ENCODE results near the gene TACC2. TPM values are rescaled to one million over a fixed set of nuclear protein-coding genes. Genes with fewer than 3 reads are reported as not detected.

Gene TACC2
- total and polyA plus RNA-seq, 5 donors from 2014 or later, result not detected

DNA sequence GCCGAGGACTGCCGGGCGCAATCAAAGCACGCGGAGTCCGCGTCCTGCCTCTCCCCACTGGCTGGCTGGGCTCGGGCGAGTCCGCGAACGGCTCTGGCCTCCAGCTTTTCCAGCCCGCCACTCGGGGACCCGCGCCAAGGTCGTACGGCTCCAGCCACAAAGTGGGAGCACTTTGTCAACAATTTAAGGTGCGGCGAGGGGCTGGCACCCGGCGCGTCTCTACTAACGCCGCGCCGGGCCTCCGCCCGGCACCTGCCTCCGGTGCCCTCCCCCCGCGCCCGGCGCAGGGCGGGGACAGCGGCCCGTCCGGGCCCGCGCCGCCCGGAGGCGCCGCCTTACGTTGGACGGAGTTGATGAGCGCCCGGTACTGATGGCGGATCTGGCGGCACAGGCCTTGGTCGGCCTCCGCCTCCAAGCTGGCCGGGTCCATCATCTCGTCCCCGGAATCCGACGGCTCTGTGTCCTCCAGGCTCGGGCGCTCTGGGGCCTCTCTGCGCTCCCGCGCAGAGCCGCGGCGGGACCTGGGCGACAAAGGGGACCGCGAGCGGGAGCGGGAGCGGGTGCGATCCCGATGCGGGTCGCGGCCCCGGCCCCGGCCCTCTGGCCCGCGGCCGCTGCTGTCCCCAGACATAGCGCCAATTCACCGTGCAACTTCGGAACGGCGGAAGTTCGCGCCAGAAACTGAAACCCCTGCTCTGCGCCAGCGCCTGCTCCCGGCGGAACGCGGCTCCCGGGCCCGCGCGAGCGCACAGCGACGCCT lies 14.2 kb upstream of the TACC2 start, which contains the start of gene NSMCE4A:
TSS of gene NSMCE4A (minus strand) at position 683 of the 760 bp plus-strand sequence. CDS start at position 631, 52 bp downstream.
- Histone ChIP-seq H3K36me3 (ENCODE audit: control insufficient read depth, insufficient read depth, low read length) (peaks cover 11% of the 10 kb centered on the region), H3K4me3 (ENCODE audit: low read depth, low read length) (peak within 1 kb of the TSS; percentile 85), H3K27me3 (ENCODE audit: control insufficient read depth, insufficient read depth, low read length) (no peaks in the 10 kb centered on the region), H3K9me3 (ENCODE audit: control insufficient read depth in 2 of 2, low read length in 2 of 2) (no peaks in the 10 kb centered on the region), H3K27ac (ENCODE audit: insufficient read depth, low read length, poor library complexity, severe bottlenecking) (peak within 1 kb of the TSS; percentile 63), H3K4me1 (ENCODE audit: control insufficient read depth, insufficient read depth, low read length, poor library complexity, severe bottlenecking) (peaks cover 19% of the 10 kb centered on the region)
- Mint-ChIP-seq H3K9me3 (no peaks in the 10 kb centered on the region), H3K4me1 (peaks cover 17 to 37% (median 23%) of the 10 kb centered on the region in 4 donors), H3K36me3 (peaks cover 9% of the 10 kb centered on the region), H3K27me3 (no peaks in the 10 kb centered on the region), H3K4me3 (peak within 1 kb of the TSS; percentile 83 to 94 (median 84)), H3K27ac (peak within 1 kb of the TSS in 1 of 3 donors; percentile 7)
- ATAC-seq (ENCODE audit: low read depth in 2 of 2) (peak; percentile 84), DNase-seq (peak; percentile 30 to 85 (median 68))

- peaks cover 9% of the 10 kb centered on the region for H3K36me3 Mint-ChIP-seq
- ATAC-seq (ENCODE audit: low read depth in 2 of 2) (no peak), DNase-seq (no peak)
- no peaks in the 10 kb centered on the region for H3K27me3 ChIP-seq (ENCODE audit: control insufficient read depth, insufficient read depth, low read length)
- H3K4me1 Mint-ChIP-seq, result peaks cover 17 to 37% (median 23%) of the 10 kb centered on the region in 4 donors
- H3K27me3 Mint-ChIP-seq, result no peaks in the 10 kb centered on the region
- H3K9me3 Mint-ChIP-seq, result peaks cover 0 to 2% (median 0%) of the 10 kb centered on the region in 7 donors
- peaks cover 7% of the 10 kb centered on the region for H3K36me3 ChIP-seq (ENCODE audit: control insufficient read depth, insufficient read depth, low read length)
- H3K4me3 Mint-ChIP-seq, result peak overlapping the region; percentile 74 to 90 (median 84)
- peak overlapping the region in 1 of 3 donors; percentile 7 for H3K27ac Mint-ChIP-seq
- peaks cover 19% of the 10 kb centered on the region for H3K4me1 ChIP-seq (ENCODE audit: control insufficient read depth, insufficient read depth, low read length, poor library complexity, severe bottlenecking)
- no peaks in the 10 kb centered on the region for H3K9me3 ChIP-seq (ENCODE audit: control insufficient read depth in 2 of 2, low read length in 2 of 2)
- H3K27ac ChIP-seq (ENCODE audit: insufficient read depth, low read length, poor library complexity, severe bottlenecking), result peak overlapping the region; percentile 63
- H3K4me3 ChIP-seq (ENCODE audit: low read depth, low read length), result peak overlapping the region; percentile 85
Measured at GRCh38 chr10:121975295-121976086, 13.5 kb upstream of the TACC2 start.

GRCh38 chr10:121976607-121977006 lies 12.4 kb upstream of the TACC2 start:
- Mint-ChIP-seq H3K36me3 (peaks cover 6% of the 10 kb centered on the region), H3K9me3 (peaks cover 0 to 2% (median 0%) of the 10 kb centered on the region in 7 donors), H3K4me1 (peaks cover 14 to 35% (median 19%) of the 10 kb centered on the region in 4 donors), H3K27ac (no peak overlapping the region), H3K4me3 (peak overlapping the region; percentile 73 to 85 (median 78)), H3K27me3 (peaks cover 2% of the 10 kb centered on the region)
- DNase-seq (no peak), ATAC-seq (ENCODE audit: low read depth in 2 of 2) (no peak)
- Histone ChIP-seq H3K36me3 (ENCODE audit: control insufficient read depth, insufficient read depth, low read length) (peaks cover 1% of the 10 kb centered on the region), H3K9me3 (ENCODE audit: control insufficient read depth in 2 of 2, low read length in 2 of 2) (no peaks in the 10 kb centered on the region), H3K4me3 (ENCODE audit: low read depth, low read length) (no peak overlapping the region), H3K27me3 (ENCODE audit: control insufficient read depth, insufficient read depth, low read length) (no peaks in the 10 kb centered on the region), H3K27ac (ENCODE audit: insufficient read depth, low read length, poor library complexity, severe bottlenecking) (no peak overlapping the region), H3K4me1 (ENCODE audit: control insufficient read depth, insufficient read depth, low read length, poor library complexity, severe bottlenecking) (peaks cover 19% of the 10 kb centered on the region)

DNA sequence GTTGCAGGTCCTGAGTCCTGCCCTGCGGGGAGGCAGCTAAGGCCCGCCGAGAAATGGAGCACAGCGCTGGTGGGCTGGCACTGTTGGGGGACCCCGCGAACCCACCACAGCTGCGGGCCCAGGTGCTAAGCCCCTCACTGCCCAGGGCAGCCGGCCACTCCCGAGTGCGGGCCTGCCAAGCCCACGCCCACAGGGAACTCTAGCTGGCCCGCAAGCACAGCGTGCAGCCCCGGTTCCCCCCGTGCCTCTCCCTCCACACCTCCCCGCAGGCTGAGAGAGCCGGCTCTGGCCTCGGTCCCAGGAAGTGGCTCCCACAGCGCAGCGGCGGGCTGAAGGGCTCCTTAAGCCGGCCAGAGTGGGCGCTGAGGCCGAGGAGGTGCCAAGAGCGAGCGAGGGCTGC lies 10.5 kb upstream of the TACC2 start:
- Mint-ChIP-seq H3K27ac (no peak overlapping the region), H3K4me3 (no peak overlapping the region), H3K27me3 (peaks cover 7% of the 10 kb centered on the region), H3K9me3 (peaks cover 0 to 5% (median under 1%) of the 10 kb centered on the region in 7 donors), H3K4me1 (peaks cover 1 to 20% (median 7%) of the 10 kb centered on the region in 4 donors), H3K36me3 (peaks cover under 1% of the 10 kb centered on the region)
- no peaks in the 10 kb centered on the region for H3K36me3 ChIP-seq (ENCODE audit: control insufficient read depth, insufficient read depth, low read length)
- H3K27me3 ChIP-seq (ENCODE audit: control insufficient read depth, insufficient read depth, low read length), result no peaks in the 10 kb centered on the region
- DNase-seq (no peak), ATAC-seq (ENCODE audit: low read depth in 2 of 2) (no peak)
- no peaks in the 10 kb centered on the region for H3K9me3 ChIP-seq (ENCODE audit: control insufficient read depth in 2 of 2, low read length in 2 of 2)
- H3K27ac ChIP-seq (ENCODE audit: insufficient read depth, low read length, poor library complexity, severe bottlenecking), result no peak overlapping the region
- H3K4me1 ChIP-seq (ENCODE audit: control insufficient read depth, insufficient read depth, low read length, poor library complexity, severe bottlenecking), result peaks cover 14% of the 10 kb centered on the region
- no peak overlapping the region for H3K4me3 ChIP-seq (ENCODE audit: low read depth, low read length)

GRCh38 chr10:121981346-121981745 lies 7.6 kb upstream of the TACC2 start:
- peaks cover 0 to 25% (median 9%) of the 10 kb centered on the region in 7 donors for H3K9me3 Mint-ChIP-seq
- H3K4me3 Mint-ChIP-seq, result no peak overlapping the region
- no peaks in the 10 kb centered on the region for H3K4me1 ChIP-seq (ENCODE audit: control insufficient read depth, insufficient read depth, low read length, poor library complexity, severe bottlenecking)
- no peaks in the 10 kb centered on the region for H3K36me3 ChIP-seq (ENCODE audit: control insufficient read depth, insufficient read depth, low read length)
- peaks cover 0 to 4% (median 0%) of the 10 kb centered on the region in 4 donors for H3K4me1 Mint-ChIP-seq
- H3K9me3 ChIP-seq (ENCODE audit: control insufficient read depth in 2 of 2, low read length in 2 of 2), result peaks cover 12 to 14% of the 10 kb centered on the region in 2 experiments
- no peak overlapping the region for H3K27ac ChIP-seq (ENCODE audit: insufficient read depth, low read length, poor library complexity, severe bottlenecking)
- H3K4me3 ChIP-seq (ENCODE audit: low read depth, low read length), result no peak overlapping the region
- no peak overlapping the region for H3K27ac Mint-ChIP-seq
- H3K36me3 Mint-ChIP-seq, result no peaks in the 10 kb centered on the region
- H3K27me3 Mint-ChIP-seq, result peaks cover 7% of the 10 kb centered on the region
- no peak for DNase-seq
- ATAC-seq (ENCODE audit: low read depth in 2 of 2), result no peak
- H3K27me3 ChIP-seq (ENCODE audit: control insufficient read depth, insufficient read depth, low read length), result peaks cover 8% of the 10 kb centered on the region

DNA sequence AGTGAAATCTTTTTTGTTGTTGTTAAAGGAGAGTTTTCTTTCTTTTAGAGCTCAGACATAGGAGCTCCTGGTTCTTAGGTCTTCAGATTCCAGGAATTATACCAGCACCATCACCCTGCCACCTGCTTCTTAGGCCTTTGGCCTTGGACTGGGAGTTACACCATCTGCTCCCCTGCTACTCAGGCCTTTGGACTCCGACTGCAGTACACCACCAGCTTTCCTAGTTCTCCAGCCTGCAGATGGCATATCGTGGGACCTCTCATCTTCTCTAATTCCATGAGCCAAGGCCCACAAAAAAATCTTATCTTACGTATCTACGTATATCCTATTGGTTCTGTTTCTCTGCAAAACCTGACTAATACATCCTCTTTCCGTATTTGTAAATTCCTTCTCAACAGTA lies 5.1 kb upstream of the TACC2 start:
- no peaks in the 10 kb centered on the region for H3K4me1 Mint-ChIP-seq
- Histone ChIP-seq H3K27ac (ENCODE audit: insufficient read depth, low read length, poor library complexity, severe bottlenecking) (no peak overlapping the region), H3K4me3 (ENCODE audit: low read depth, low read length) (no peak overlapping the region), H3K9me3 (ENCODE audit: control insufficient read depth in 2 of 2, low read length in 2 of 2) (peaks cover 12 to 14% of the 10 kb centered on the region in 2 experiments), H3K36me3 (ENCODE audit: control insufficient read depth, insufficient read depth, low read length) (no peaks in the 10 kb centered on the region), H3K4me1 (ENCODE audit: control insufficient read depth, insufficient read depth, low read length, poor library complexity, severe bottlenecking) (no peaks in the 10 kb centered on the region), H3K27me3 (ENCODE audit: control insufficient read depth, insufficient read depth, low read length) (peaks cover 8% of the 10 kb centered on the region)
- DNase-seq (no peak), ATAC-seq (ENCODE audit: low read depth in 2 of 2) (no peak)
- H3K36me3 Mint-ChIP-seq, result no peaks in the 10 kb centered on the region
- H3K27me3 Mint-ChIP-seq, result peaks cover 15% of the 10 kb centered on the region
- H3K9me3 Mint-ChIP-seq, result peaks cover 0 to 28% (median 9%) of the 10 kb centered on the region in 7 donors
- no peak overlapping the region for H3K27ac Mint-ChIP-seq
- H3K4me3 Mint-ChIP-seq, result no peak overlapping the region

DNA sequence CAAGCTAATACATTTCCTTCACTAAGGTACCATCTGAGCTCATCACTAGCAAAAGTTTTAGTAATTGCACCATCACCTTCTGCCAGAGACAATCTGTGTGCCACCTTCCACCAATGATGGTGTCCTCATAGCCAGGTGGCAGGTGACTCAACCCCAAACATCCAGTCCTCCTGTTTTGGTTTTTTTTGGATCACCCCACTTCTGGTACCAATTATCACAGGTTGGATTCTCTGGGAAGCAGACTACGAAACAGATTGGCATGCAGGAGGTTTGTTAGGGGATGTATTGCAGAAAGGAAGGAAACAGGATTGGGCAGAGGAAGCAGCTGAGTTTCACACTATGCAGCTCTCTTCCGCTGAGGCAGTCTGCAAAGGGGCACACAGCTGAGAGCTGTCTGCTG lies 4.5 kb upstream of the TACC2 start:
- Mint-ChIP-seq H3K9me3 (peaks cover 0 to 28% (median 9%) of the 10 kb centered on the region in 7 donors), H3K27me3 (peaks cover 15% of the 10 kb centered on the region), H3K36me3 (no peaks in the 10 kb centered on the region), H3K4me3 (no peak overlapping the region), H3K4me1 (no peaks in the 10 kb centered on the region), H3K27ac (no peak overlapping the region)
- Histone ChIP-seq H3K4me1 (ENCODE audit: control insufficient read depth, insufficient read depth, low read length, poor library complexity, severe bottlenecking) (no peaks in the 10 kb centered on the region), H3K36me3 (ENCODE audit: control insufficient read depth, insufficient read depth, low read length) (no peaks in the 10 kb centered on the region), H3K27me3 (ENCODE audit: control insufficient read depth, insufficient read depth, low read length) (peaks cover 8% of the 10 kb centered on the region), H3K9me3 (ENCODE audit: control insufficient read depth in 2 of 2, low read length in 2 of 2) (peaks cover 12 to 14% of the 10 kb centered on the region in 2 experiments), H3K27ac (ENCODE audit: insufficient read depth, low read length, poor library complexity, severe bottlenecking) (no peak overlapping the region), H3K4me3 (ENCODE audit: low read depth, low read length) (no peak overlapping the region)
- DNase-seq (no peak), ATAC-seq (ENCODE audit: low read depth in 2 of 2) (no peak)
